ENCODE measurements around the gene SPTAN1. TPM values are rescaled to one million over a fixed set of nuclear protein-coding genes. Genes with fewer than 3 reads are reported as not detected.

SPTAN1 gene
- total RNA-seq, 1 experiment from 2014 or later = 111 TPM

DNA sequence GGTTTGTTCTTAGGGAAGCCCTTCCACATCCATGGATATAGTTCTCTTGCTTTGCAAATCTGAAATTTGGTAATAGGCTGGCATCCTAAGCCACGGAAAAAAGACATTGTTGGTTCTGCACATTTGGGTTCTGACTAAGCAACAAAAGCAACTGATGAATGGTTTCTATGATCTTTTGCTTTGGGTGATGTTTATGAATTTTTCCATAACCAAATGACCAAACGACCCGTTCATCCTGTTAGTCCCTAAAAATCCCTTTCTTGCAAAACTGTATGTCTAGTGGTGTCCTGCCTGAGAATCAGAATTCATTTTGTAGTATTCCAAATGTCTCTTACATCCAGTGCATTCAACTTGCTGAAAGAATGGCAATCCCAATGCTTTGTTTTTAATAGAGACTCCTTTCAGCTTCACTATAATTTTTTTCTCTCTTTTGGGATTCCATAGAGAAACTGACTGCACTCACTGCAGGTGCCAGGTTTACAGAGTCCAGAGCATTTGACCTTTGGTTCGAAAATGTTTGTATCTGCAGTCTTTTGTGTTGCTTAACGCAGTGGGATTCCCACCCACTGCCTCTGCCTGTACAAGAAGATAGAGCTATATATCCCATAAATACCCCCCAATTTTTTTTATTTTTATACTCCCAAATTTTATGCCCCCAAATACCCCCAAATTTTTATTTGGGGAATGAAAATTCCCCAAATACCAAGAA, 4.7 kb downstream of the SPTAN1 start:
- Histone ChIP-seq H3K4me3 (replicated peaks in 1 of 2; ENCODE audit: low read depth in 1 of 2, low read length in 2 of 2) (no peak overlapping the region), H3K9ac (ENCODE audit: low read length) (no peak overlapping the region), H3K9me3 (ENCODE audit: control insufficient read depth in 1 of 2, insufficient read depth in 1 of 2, low read depth in 1 of 2, low read length in 2 of 2) (no peaks in the 10 kb centered on the region), H3K9me2 (ENCODE audit: insufficient read depth) (no peaks in the 10 kb centered on the region), H3K4me2 (ENCODE audit: low read length) (peak overlapping the region; percentile 88), H3K36me3 (ENCODE audit: control insufficient read depth in 1 of 2, insufficient read depth in 2 of 2, low read length in 2 of 2) (no peaks in the 10 kb centered on the region; a peak in 1 of 4 replicates), H4K20me1 (ENCODE audit: insufficient read depth) (peaks cover 10% of the 10 kb centered on the region; the same call in 1 of the 2 replicates), H3K27me3 (ENCODE audit: insufficient read depth, low read length) (no peaks in the 10 kb centered on the region), H2AFZ (ENCODE audit: low read depth, low read length, poor library complexity, severe bottlenecking) (no peak overlapping the region), H3K79me2 (ENCODE audit: insufficient read depth, low read length) (peaks cover 89% of the 10 kb centered on the region), H3K27ac (ENCODE audit: low read depth, low read length) (no peak overlapping the region), H3K4me1 (ENCODE audit: control insufficient read depth in 1 of 2, insufficient read depth in 2 of 2, low read length in 2 of 2) (peaks cover 49 to 60% of the 10 kb centered on the region in 2 experiments)
- TF ChIP-seq JUND (IDR thresholded peaks at IDR 0.05) (no peak), YY1 (IDR thresholded peaks at IDR 0.05; ENCODE audit: extremely low read depth, insufficient replicate concordance, low read depth, low read length) (no peak), SRF (IDR thresholded peaks at IDR 0.05; ENCODE audit: low read depth) (no peak), CBX3 (IDR thresholded peaks at IDR 0.05; ENCODE audit: low read depth) (no peak), RAD21 (IDR thresholded peaks at IDR 0.05; ENCODE audit: low read depth) (no peak), ELF1 (IDR thresholded peaks at IDR 0.05; ENCODE audit: borderline replicate concordance, low read depth) (no peak), ZFX (IDR thresholded peaks at IDR 0.05) (no peak)
- TF ChIP-seq, protein P1, sequence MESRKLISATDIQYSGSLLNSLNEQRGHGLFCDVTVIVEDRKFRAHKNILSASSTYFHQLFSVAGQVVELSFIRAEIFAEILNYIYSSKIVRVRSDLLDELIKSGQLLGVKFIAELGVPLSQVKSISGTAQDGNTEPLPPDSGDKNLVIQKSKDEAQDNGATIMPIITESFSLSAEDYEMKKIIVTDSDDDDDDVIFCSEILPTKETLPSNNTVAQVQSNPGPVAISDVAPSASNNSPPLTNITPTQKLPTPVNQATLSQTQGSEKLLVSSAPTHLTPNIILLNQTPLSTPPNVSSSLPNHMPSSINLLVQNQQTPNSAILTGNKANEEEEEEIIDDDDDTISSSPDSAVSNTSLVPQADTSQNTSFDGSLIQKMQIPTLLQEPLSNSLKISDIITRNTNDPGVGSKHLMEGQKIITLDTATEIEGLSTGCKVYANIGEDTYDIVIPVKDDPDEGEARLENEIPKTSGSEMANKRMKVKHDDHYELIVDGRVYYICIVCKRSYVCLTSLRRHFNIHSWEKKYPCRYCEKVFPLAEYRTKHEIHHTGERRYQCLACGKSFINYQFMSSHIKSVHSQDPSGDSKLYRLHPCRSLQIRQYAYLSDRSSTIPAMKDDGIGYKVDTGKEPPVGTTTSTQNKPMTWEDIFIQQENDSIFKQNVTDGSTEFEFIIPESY (IDR thresholded peaks at IDR 0.05; ENCODE audit: extremely low read depth, insufficient replicate concordance, low read length) = no peak
- no peak for DNase-seq (ENCODE audit: low read depth, low spot score)
- ChIA-PET RAD21 (ENCODE audit: low non-redundant PET in 1 of 2, low total read pairs in 2 of 2, uncharacterized antibody in 2 of 2, unreplicated experiment in 2 of 2) (no interaction called here), CTCF (no interaction called here), POLR2A (no interaction called here)
- no TSS peak for BruUV-seq (replicated peaks)
- intact Hi-C loops (cut with micrococcal nuclease) = loop anchor here (10.0 kb wide), 1 partner anchor 262 kb away; no protein-coding TSS in a partner anchor
- ATAC-seq = no peak
